GM11168 (cell line): ENCODE data around the gene HMGCLL1.

Experiments
- in situ Hi-C: fragments of 300-500 bp; cut with MboI; formaldehyde crosslinking; loops from one replicate; pipeline ENCODE4 v1.12.0; 2022; ENCODE audit warnings: low sequenced_read_pairs; ENCODE audit not compliant: unreplicated experiment

Gene HMGCLL1

GRCh38 chr6:55578537-55579363, at the start of gene HMGCLL1:
HMGCLL1 (minus strand) TSS chr6:55579192; CDS start chr6:55579055, 137 bp downstream.
- in situ Hi-C loops = no loop called here

GRCh38 chr6:55621993-55622392, 43.0 kb upstream of the HMGCLL1 start:
- in situ Hi-C loops = no loop called here

- in situ Hi-C loops = no loop called here
Measured at GRCh38 chr6:55621244-55621643, 42.3 kb upstream of the HMGCLL1 start.

- in situ Hi-C loops = no loop called here
Measured at GRCh38 chr6:55617272-55617671, 38.3 kb upstream of the HMGCLL1 start.

- in situ Hi-C loops = no loop called here
Measured at GRCh38 chr6:55604021-55604420, 25.0 kb upstream of the HMGCLL1 start.

GRCh38 chr6:55601120-55601519, 22.1 kb upstream of the HMGCLL1 start:
- in situ Hi-C loops = no loop called here

- in situ Hi-C loops = no loop called here
Measured at GRCh38 chr6:55594442-55594841, 15.4 kb upstream of the HMGCLL1 start.

- in situ Hi-C loops = no loop called here
Measured at GRCh38 chr6:55584654-55585354, 5.8 kb upstream of the HMGCLL1 start.

GRCh38 chr6:55576811-55577210, 2.2 kb downstream of the HMGCLL1 start:
- in situ Hi-C loops = no loop called here

GRCh38 chr6:55574556-55574955, 4.4 kb downstream of the HMGCLL1 start:
- in situ Hi-C loops = no loop called here

GRCh38 chr6:55569638-55570037, 9.4 kb downstream of the HMGCLL1 start:
- in situ Hi-C loops = no loop called here

GRCh38 chr6:55568808-55569439, 10.1 kb downstream of the HMGCLL1 start:
- in situ Hi-C loops = no loop called here

GRCh38 chr6:55567558-55567957, 11.4 kb downstream of the HMGCLL1 start:
- in situ Hi-C loops = no loop called here

GRCh38 chr6:55566036-55566710, 12.8 kb downstream of the HMGCLL1 start:
- in situ Hi-C loops = no loop called here

- in situ Hi-C loops = no loop called here
Measured at GRCh38 chr6:55562318-55562717, 16.7 kb downstream of the HMGCLL1 start.

GRCh38 chr6:55560290-55560885, 18.6 kb downstream of the HMGCLL1 start:
- in situ Hi-C loops = no loop called here

GRCh38 chr6:55557146-55557545, 21.8 kb downstream of the HMGCLL1 start:
- in situ Hi-C loops = no loop called here

- in situ Hi-C loops = no loop called here
Measured at GRCh38 chr6:55545791-55546190, 33.2 kb downstream of the HMGCLL1 start.

- in situ Hi-C loops = no loop called here
Measured at GRCh38 chr6:55543633-55544309, 35.2 kb downstream of the HMGCLL1 start.

- in situ Hi-C loops = no loop called here
Measured at GRCh38 chr6:55541024-55541423, 38.0 kb downstream of the HMGCLL1 start.
